CD4-positive, alpha-beta T cell treated with Interleukin-17A for 4 hours (primary cell): ENCODE results near the gene ARHGAP4.
A peak's percentile ranks its signal among the peaks of the same experiment; 100 is the strongest.

ENCODE experiments used
- DNase-seq: peaks from one replicate; pipeline ENCODE4 v3.0.0-alpha.2; 2020; ENCODE audit warnings: mixed read lengths

ARHGAP4 gene

GRCh38 chrX:153924149-153924861, 1.8 kb downstream of the ARHGAP4 start:
- peak; percentile 62 for DNase-seq

- peak; percentile 45 for DNase-seq
Observed at GRCh38 chrX:153922932-153923857, 2.9 kb downstream of the ARHGAP4 start.

GRCh38 chrX:153921511-153922446, 4.3 kb downstream of the ARHGAP4 start:
- peak; percentile 36 for DNase-seq

- no peak for DNase-seq
Observed at GRCh38 chrX:153921070-153921469, 5.0 kb downstream of the ARHGAP4 start.

- DNase-seq: no peak
Observed at GRCh38 chrX:153920546-153920945, 5.5 kb downstream of the ARHGAP4 start.

GRCh38 chrX:153919281-153919680, 6.8 kb downstream of the ARHGAP4 start:
- DNase-seq: no peak

GRCh38 chrX:153917869-153918268, 8.2 kb downstream of the ARHGAP4 start:
- peak; percentile 0 for DNase-seq

GRCh38 chrX:153913701-153914100, 12.4 kb downstream of the ARHGAP4 start:
- DNase-seq: no peak

GRCh38 chrX:153913211-153913610, 12.9 kb downstream of the ARHGAP4 start:
- no peak for DNase-seq

GRCh38 chrX:153911798-153912197, 14.3 kb downstream of the ARHGAP4 start:
- DNase-seq: no peak

GRCh38 chrX:153910446-153910845, 15.6 kb downstream of the ARHGAP4 start:
- DNase-seq: no peak

- no peak for DNase-seq
Observed at GRCh38 chrX:153909980-153910360, 16.1 kb downstream of the ARHGAP4 start.

- DNase-seq: no peak
Observed at GRCh38 chrX:153909024-153909979, 16.8 kb downstream of the ARHGAP4 start.

GRCh38 chrX:153908219-153908860, 17.7 kb downstream of the ARHGAP4 start:
- DNase-seq: no peak

- DNase-seq: no peak
Observed at GRCh38 chrX:153907456-153907855, 18.6 kb downstream of the ARHGAP4 start.

GRCh38 chrX:153906126-153906917, 19.7 kb downstream of the ARHGAP4 start:
- no peak for DNase-seq

GRCh38 chrX:153905481-153906095, 20.5 kb downstream of the ARHGAP4 start:
- no peak for DNase-seq

GRCh38 chrX:153903991-153904957, 21.8 kb downstream of the ARHGAP4 start, which contains the start of gene AVPR2:
AVPR2 (plus strand) TSS chrX:153904673; CDS start chrX:153905146, 473 bp downstream.
- DNase-seq: no peak
